Transverse colon (tissue), 4 donors: ENCODE measurements around the gene LRP4.

Experiments used
- CTCF ChIP-seq, 5 experiments: fragments of 200-600 bp in 3 of 5; fragments of 450-650 bp in 2 of 5; sonication (generic) in 3 of 5; IDR thresholded peaks; 1 replicate in 2 of 5; 2 replicates in 3 of 5; pipeline ENCODE4 v1.5.1; 2016 to 2017; ENCODE audit warnings: antibody characterized with exemption in 5 of 5, inconsistent platforms in 3 of 5, mild to moderate bottlenecking in 2 of 5, moderate library complexity in 1 of 5
- EP300 ChIP-seq: sonication (generic); formaldehyde crosslinking; IDR thresholded peaks from one replicate; pipeline ENCODE4 v1.6.1; 2017; ENCODE audit warnings: antibody characterized with exemption, low read depth
- POLR2A ChIP-seq: fragments of 450-650 bp; IDR thresholded peaks from one replicate; pipeline ENCODE4 v1.6.1; 2016; ENCODE audit warnings: antibody characterized with exemption, mild to moderate bottlenecking, moderate library complexity
- POLR2AphosphoS5 ChIP-seq, 3 donors: sonication (generic); formaldehyde crosslinking; IDR thresholded peaks; one replicate each; pipeline ENCODE4 v1.6.1; 2016; ENCODE audit warnings: antibody characterized with exemption in 3 of 3

- TF ChIP-seq CTCF (IDR thresholded peaks at IDR 0.05): no peak
- TF ChIP-seq POLR2A: no peak
- no peak for TF ChIP-seq POLR2AphosphoS5 (IDR thresholded peaks at IDR 0.05)
- no peak for TF ChIP-seq EP300
Observed at GRCh38 chr11:46906609-46907041, 11.7 kb downstream of the LRP4 start.
